Sigmoid colon (tissue), 3 donors: Measurements from ENCODE around the gene MIGA2.

Source experiments
- POLR2A ChIP-seq, 2 donors: fragments of 450-650 bp; IDR thresholded peaks; one replicate each; pipeline ENCODE4 v1.6.1; 2016; ENCODE audit warnings: antibody characterized with exemption in 2 of 2, mild to moderate bottlenecking in 2 of 2, moderate library complexity in 2 of 2
- TF ChIP-seq, protein P1 (sequence below), 4 experiments: fragments of 450-650 bp in 3 of 4; fragments of 200-600 bp in 1 of 4; IDR thresholded peaks; one replicate each; pipeline ENCODE4 v1.5.1; 2016 to 2019; ENCODE audit warnings: antibody characterized with exemption in 4 of 4, mild to moderate bottlenecking in 3 of 4, moderate library complexity in 2 of 4

DNA sequence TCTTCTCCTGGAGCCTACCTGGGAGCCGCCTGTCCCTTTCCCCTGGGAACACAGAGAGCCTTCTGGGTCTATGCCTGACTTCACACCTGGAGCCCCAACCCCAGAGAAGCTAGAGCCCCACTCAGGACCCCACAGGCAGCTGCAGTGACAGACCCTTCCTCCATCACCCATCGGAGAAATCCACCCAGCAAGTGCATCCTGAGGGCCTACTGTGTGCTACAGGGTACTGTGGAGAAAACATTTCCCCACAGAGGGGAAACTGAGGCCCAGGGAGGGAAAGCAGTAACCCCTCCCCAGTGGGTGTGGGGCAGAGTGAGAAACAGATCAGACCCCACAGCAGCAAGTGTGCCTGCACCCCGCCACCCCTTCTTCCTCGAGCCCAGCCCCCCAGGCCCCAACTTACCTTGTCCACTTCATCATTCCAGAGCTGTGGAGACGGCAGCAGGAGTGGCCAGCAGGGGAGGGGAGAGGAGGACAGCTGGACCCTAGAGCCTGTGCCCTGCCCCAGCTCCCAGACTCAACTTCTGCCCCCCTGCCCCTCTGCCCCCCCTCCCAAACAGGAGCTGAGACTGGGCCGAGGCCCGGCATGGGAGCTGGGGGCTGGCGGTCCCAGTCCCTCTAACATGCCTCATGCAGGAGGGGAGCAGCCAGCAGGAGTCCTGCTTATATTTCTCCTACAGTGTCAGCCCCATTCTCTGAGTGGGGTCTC is 26.0 kb upstream of the MIGA2 start:
- TF ChIP-seq, protein P1, sequence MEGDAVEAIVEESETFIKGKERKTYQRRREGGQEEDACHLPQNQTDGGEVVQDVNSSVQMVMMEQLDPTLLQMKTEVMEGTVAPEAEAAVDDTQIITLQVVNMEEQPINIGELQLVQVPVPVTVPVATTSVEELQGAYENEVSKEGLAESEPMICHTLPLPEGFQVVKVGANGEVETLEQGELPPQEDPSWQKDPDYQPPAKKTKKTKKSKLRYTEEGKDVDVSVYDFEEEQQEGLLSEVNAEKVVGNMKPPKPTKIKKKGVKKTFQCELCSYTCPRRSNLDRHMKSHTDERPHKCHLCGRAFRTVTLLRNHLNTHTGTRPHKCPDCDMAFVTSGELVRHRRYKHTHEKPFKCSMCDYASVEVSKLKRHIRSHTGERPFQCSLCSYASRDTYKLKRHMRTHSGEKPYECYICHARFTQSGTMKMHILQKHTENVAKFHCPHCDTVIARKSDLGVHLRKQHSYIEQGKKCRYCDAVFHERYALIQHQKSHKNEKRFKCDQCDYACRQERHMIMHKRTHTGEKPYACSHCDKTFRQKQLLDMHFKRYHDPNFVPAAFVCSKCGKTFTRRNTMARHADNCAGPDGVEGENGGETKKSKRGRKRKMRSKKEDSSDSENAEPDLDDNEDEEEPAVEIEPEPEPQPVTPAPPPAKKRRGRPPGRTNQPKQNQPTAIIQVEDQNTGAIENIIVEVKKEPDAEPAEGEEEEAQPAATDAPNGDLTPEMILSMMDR (IDR thresholded peaks at IDR 0.05): no peak
- TF ChIP-seq POLR2A (IDR thresholded peaks at IDR 0.05): no peak
